ENCODE results near the gene ASTN2. TPM values are rescaled to one million over a fixed set of nuclear protein-coding genes. Genes with fewer than 3 reads are reported as not detected.
"Not testable (repeated sequence)": the region's sequence is repeated elsewhere in the genome, so short reads cannot be mapped to it uniquely, and the experiment has no call there.

Gene ASTN2
- polyA plus RNA-seq, 4 donors: 13.7 to 15.5 (median 14.5) TPM

DNA sequence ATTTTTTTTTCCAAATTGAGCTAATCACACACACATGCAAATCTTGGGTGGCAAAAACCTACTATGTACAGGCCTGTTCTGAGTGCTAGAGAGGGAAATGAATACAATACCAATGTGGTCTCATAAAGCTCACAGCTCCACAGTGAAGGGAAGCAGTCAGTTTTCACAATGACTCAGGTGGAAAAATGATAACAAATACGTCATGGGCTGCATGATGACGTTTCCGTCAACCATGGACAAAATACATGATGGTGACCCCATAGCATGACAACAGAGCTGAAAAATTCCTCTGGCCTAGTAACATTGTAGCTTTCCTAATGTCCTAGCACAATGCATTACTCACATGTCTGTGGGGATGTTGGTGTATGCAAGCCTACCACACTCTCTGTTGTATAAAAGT lies 475.2 kb downstream of the ASTN2 start:
- no peak for DNase-seq (ENCODE audit: low read depth in 4 of 4, low spot score in 2 of 4)

DNA sequence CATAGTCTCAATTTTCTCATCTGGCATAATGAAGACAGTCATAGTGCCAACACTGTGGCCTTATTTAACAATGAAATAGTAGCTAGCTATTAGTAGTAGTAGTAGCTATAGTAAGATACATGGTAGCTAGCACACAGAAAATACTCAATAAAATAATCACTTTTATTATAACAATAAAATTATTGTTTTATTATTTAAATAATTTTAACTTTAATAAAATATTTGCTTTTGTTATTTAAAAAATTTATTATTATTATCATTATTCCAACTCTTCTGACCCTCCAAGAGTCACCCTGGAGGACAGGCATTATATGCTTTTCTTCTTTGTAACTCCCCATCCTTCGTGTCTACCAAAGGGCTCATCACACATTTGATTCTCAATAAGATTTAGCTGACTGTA lies 475.7 kb downstream of the ASTN2 start:
- DNase-seq (ENCODE audit: low read depth in 4 of 4, low spot score in 2 of 4): no peak

DNA sequence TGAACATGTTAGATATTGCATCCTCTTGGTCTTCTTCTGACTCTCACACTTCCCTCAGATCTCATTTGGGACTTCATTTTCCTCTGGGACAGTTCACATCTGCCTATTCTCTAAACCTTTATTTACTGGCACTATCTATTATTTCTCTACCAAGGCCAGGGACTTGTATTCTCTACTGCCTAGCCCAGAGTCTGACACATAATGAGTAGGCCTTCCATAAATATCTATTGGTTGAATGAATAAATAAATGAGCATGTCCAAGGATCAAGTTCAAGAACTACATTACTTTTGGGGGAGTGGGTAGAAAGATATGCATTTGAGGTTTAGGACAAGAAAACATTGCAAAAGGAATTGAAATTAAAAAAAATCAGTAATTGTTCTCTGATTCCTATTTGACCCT lies 477.5 kb downstream of the ASTN2 start:
- no peak for DNase-seq (ENCODE audit: low read depth in 4 of 4, low spot score in 2 of 4)

DNA sequence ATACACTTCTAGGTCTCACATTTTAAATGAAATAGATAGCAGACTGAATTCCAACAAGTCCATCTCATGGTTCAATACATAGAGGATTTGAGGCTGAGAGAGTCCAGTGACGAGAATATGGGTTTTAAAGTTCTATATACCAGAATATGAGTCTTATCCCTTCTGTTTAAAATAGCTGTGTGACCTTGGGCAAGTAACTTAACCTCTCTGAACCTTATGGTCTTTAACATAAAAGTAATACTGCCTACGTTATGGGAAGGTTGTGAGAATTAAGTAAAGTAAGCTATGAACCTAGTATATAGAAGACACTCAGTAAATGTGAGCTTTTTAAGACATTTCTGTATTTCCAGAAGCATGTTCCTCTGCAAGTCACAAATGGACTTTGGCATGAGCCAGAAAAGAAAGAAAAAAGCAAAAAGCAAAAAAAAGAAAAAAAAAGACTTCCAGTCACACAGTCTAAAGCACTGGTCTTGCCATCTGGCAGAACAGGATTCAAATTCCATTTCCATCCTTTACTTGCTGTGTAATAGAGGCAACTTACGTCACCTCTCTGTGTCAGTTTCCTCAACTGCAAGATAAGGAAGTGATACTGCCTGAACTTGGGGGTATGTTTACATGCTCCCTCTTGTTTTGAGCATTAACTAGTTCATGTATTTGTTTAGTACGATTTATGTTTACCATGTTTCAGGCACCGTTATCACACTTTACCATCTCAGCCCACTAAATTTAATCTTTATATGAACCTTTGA lies 479.5 kb downstream of the ASTN2 start:
- no peak for DNase-seq (ENCODE audit: low read depth in 4 of 4, low spot score in 2 of 4)

DNA sequence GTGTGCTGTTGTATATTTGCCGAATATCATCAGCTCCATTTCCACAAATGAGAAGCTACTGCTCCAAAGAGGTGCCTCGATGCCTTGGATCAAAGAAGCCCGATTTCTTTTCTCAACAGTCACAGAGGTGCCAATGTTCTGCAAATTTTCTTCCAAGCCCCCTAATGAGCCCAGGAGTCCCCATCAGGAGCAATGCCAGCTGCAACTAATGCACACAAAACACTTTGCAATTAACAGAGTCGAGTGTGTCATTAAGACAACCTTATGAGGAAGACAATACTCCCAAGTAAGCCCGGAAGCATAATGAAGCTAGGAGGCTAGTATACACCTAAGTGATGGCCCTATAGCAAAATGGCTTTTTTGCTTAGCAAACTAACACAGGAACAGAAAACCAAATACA lies 480.7 kb downstream of the ASTN2 start:
- no peak for DNase-seq (ENCODE audit: low read depth in 4 of 4, low spot score in 2 of 4)

DNA sequence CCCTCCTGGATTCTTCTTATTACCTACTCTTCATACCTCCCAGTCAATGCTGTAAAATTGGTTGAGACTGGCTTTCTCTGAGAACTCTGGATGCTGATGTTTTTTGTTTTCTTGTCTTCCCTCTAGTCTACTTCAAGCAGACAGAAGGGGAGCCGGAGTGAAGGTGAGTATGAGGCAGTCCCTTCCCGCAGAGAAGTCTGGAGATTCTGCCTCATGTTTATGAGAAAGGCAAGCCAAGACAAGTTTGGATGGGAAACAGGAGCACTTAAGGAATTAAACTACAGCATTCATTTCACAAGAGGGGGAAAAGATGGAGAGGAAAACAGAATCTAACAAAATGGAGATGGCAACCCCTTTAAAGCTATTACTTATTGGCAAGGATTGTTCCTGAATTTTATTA lies 481.6 kb downstream of the ASTN2 start:
- DNase-seq (ENCODE audit: low read depth in 4 of 4, low spot score in 2 of 4): no peak

DNA sequence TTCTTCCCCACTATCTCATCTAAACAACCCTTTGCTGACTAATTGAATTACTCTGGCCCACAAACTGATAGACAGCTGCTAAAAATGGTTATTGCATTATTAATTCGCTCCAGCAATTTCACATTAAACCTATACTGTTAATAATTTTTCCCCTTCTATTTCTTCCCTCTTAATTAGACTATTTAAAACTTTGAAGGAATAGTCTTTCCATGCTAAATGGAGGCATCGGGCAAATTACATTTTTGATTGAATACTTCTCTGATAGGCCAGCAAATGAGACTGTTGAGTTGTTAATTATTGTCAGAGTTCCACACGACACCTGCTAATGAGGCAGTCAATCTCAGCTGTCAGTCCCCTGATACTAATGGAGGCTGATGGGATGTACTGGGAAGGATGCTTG lies 485.2 kb downstream of the ASTN2 start:
- no peak for DNase-seq (ENCODE audit: low read depth in 4 of 4, low spot score in 2 of 4)

DNA sequence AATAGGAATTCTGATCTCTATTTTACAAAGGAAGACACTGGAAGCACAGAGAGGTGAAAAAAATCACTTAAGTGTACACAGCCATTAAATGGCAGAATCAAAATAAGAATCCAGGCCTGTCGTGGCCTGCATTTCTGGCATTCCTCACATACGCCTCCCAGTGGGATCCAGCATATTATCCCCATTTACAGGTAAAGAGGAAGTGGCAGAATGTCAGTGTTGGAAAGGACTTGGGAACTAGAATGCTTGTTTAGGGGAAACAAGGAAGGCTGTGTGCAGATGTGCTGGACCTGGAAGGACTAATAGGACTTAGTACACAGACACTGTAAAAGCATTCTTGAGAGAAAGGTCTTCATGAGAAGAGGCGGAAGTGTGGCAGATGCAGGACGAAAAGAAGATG lies 486.0 kb downstream of the ASTN2 start:
- no peak for DNase-seq (ENCODE audit: low read depth in 4 of 4, low spot score in 2 of 4)

DNA sequence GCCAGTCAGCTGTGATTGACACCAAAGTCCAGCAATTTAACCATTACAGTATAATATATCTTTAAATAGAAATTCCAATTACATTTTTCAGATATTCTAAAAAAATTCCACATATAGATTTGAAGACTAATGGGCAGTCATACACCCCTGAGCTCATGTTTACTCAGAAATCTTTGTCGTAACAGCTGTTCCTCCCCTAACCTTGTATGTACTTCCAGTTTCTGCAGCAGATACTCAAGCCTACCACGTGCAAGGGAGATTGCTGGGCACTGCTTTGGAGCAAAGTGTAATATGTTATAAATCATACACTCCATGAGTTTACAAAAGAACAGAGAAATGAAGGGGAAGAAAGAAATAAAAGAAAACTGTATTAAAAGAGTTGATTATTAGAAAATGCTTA lies 486.6 kb downstream of the ASTN2 start:
- DNase-seq (ENCODE audit: low read depth in 4 of 4, low spot score in 2 of 4): no peak

DNA sequence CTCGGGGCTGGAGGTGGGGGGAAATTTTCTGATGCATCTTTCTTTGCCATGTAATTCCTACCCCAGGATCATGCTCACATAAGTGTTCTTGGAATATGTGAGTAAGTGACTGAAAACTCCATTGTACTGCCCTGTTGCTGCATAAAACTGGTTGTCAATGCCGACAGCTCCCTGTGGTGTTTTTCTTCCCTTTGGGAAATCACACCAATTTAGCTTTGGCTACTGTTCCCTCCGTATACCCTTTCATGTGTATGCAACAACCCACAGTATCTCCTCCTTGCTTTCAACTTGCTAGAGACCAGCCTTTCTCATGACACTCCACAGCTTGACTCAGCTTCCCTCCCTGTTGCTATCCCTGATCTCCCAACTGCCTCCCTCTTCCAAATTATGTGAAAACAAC lies 487.1 kb downstream of the ASTN2 start:
- DNase-seq (ENCODE audit: low read depth in 4 of 4, low spot score in 2 of 4): no peak

DNA sequence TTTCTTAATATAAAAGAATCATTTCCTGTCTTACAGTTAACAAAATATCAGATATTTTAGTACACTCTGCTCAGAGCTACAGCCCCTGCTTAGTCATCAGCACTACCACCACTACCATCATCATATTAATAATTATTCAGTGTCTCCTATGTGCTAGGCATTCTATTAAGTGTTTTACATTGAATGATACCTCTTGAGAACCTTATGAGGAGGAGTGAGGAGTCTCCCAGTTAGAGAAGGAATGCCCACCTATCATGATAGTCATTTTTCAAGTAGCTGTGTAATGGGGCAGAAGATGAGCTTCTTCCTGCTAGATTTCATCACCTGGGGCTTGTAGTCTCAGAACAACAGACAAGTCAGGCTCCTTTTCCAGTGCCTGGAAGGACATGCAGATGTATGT lies 489.7 kb downstream of the ASTN2 start:
- DNase-seq (ENCODE audit: low read depth in 4 of 4, low spot score in 2 of 4): no peak

DNA sequence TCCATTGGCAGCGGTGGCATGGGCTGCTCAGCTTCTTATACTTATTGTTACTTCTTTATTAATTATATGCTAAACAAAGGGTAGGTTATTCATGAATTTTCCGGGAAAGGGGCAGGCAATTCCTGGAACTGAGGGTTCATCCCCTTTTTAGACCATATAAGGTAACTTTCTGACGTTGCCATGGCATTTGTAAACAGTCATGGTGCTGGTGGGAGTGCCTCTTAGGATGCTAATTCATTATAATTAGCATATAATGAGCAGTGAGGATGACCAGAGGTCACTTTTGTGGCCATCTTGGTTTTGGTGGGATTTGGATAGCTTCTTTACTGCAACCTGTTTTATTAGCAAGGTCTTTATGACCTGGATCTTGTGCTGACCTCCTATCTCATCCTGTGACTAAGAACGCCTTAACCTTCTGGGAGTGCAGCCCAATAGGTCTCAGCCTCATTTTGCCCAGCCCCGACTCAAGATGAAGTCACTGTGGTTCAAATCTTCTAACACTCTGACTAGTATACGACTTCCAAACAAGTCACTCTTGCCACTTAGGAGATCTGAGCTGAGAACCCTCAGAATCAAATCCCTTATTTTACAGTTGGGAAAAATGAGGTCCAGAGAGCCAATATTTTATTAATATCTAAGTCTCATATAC lies 490.3 kb downstream of the ASTN2 start:
- no peak for DNase-seq (ENCODE audit: low read depth in 4 of 4, low spot score in 2 of 4)

DNA sequence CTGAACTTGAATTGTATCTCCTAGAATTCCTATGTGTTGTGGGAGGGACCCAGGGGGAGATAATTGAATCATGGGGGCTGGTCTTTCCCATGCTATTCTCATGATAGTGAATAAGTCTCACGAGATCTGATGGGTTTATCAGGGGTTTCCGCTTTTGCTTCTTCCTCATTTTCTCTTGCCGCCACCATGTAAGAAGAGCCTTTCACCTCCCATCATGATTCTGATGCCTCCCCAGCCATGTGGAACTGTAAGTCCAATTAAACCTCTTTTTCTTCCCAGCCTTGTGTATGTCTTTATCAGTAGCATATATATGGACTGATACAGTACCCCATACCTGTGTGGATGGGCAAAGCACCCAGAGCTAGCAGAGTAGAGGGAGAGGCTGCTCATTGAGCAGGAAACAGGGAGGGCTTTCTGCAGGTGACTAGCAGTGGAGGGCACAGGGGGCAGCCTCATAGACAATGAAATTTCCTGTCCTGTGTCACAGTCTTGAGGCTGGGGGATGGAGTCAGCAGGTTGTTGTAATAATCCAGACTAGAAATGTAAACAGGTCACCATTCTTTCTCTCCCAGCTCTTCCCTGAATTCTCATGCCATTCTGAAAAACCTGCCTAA lies 496.9 kb downstream of the ASTN2 start:
- not testable (repeated sequence) for DNase-seq (ENCODE audit: low read depth in 4 of 4, low spot score in 2 of 4)

DNA sequence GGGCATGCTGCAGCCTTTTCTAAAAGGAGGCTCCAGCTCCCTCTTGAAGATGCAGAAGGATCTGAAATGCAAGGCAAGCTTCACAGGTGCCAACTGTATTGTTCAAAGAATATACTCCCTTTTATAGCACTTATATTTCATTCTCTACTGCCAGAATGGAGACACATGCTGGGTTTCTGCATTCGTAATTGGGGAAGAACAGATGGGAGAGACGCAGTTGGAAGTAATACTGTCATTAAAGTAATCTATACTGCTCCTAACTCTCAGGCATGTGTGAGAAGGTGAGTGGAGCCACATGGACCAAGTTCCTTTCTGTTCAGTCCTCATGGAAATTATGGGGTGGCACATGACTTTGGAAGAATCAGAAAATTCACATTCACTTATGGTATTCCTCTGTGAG lies 501.3 kb downstream of the ASTN2 start:
- no peak for DNase-seq (ENCODE audit: low read depth in 4 of 4, low spot score in 2 of 4)

DNA sequence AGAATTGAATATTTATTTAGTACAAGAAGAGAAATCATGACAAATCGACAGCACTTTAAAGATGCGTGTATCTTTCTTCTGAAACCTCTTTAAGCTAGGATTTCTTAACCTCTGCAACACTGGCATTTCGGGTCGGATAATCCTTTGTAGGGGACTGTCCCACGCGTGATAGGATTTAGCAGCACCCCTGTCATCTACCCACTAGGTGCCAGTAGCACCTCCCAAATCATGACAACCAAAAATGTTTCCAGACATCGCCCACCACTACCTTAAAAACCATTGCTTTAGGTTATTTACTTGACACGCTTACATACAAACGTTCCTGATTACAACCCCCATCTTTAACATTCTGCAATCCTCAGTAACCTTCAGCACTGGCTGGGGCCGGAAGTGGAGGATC lies 504.7 kb downstream of the ASTN2 start:
- DNase-seq (ENCODE audit: low read depth in 4 of 4, low spot score in 2 of 4): no peak

DNA sequence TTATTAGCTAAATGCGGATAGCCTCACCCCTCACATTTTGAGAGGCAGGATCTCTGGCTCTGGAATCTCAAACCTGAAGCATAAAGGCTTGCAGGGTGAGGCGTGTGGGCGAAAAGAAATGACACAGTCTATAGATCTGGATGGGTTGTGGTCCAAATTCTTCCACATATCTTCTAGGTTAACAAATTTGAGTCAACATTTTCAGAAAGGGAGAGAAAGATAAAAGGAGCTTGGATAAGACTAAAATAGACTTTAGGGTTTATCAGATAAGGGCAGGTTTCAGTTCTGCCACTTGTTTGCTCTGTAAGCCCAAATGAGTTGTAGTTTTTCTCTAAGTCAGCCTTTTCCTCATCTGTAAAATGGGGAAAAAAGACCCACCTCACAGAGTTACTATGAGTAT lies 506.9 kb downstream of the ASTN2 start:
- DNase-seq (ENCODE audit: low read depth in 4 of 4, low spot score in 2 of 4): no peak

DNA sequence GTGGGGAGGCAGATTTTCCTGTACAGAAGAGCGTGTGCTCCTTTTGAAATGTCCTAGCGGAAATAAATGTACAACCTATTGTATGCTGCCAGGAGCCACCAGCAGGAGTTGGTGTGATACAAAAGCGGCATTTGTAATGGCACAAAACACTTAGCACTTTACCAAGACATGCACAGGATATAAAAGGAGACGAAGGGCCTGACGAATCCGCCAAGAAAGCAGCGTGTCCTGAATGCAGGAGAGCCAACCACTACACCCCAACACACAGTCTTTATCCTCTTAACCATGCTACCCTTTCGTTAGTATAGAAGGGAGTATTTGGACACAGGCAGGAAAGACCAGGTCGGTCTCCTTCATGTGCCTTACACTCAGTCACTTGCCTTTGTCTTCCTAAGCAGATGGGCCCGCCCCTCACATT lies 509.7 kb downstream of the ASTN2 start:
- no peak for DNase-seq (ENCODE audit: low read depth in 4 of 4, low spot score in 2 of 4)

DNA sequence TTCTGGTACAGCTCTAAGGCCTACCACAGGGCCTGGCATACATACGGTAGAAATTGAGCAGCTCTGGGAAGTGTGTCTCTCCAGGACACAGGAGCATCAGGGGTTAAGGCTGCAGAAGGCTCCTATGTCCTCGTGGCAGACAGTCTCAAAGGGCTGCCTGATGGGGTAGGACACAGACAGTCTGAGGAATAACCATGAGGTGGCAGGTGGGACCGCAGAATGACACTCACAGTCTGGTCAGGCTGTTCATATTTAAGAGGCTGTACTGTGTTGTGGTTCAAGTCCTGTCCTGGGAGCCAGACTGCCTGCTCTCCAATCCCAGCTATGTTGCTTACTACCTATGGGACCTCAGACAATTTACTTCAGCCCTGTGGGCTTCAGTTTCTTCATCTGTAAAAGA lies 510.7 kb downstream of the ASTN2 start:
- no peak for DNase-seq (ENCODE audit: low read depth in 4 of 4, low spot score in 2 of 4)

DNA sequence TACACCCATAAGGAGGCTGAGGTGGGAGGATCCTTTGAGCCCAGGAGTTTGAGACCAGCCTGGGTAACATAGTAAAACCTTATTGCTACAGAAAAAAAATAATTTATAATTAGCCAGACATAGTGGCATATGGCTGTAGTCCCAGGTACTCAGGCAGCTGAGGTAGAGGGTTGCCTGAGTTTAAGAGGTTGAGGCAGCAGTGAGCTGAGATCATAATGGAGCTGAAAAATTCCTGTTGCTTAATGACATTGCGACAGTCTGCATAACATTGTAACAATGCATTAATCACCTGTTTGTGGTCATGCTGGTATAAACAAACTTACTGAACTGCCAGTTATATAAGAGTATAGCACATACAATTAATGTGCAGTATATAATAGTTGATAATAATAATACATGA lies 513.6 kb downstream of the ASTN2 start:
- DNase-seq (ENCODE audit: low read depth in 4 of 4, low spot score in 2 of 4): no peak

DNA sequence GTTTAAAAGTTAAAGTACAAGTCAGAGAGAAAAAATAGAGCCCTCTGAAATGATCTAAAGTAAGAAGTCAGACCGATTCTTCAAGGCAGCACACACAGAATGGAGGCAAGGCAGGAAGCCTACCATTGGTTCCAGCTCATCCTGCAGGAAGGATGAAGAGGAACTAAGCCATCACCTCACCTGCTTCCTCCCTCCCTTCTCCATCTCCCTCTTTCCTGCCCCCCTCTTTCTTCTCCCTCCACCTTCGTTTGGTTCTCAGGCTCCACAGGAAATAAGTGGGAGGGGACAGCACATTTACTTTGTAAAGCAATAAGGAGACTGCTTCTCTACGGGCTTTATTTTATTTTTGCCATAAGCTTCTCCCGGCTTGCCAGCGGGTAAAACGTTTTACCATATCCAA lies 514.3 kb downstream of the ASTN2 start:
- DNase-seq (ENCODE audit: low read depth in 4 of 4, low spot score in 2 of 4): no peak

DNA sequence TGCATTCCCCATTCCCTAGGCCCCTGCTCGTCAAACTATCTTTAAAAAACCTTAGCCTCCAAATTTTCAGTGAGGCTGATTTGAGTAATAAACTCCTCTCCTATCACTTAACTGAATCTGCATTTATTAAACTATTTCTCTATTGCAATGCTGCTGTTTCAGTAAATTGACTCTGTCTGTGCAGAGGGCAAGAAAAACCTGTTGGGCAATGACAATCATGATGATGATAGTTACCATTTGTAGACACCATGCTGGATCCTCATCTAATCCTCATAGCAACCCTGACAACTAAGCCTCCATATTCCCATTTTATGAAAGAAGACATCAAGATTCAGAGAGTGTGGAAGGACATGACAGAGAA lies 514.9 kb downstream of the ASTN2 start:
- DNase-seq (ENCODE audit: low read depth in 4 of 4, low spot score in 2 of 4): no peak

DNA sequence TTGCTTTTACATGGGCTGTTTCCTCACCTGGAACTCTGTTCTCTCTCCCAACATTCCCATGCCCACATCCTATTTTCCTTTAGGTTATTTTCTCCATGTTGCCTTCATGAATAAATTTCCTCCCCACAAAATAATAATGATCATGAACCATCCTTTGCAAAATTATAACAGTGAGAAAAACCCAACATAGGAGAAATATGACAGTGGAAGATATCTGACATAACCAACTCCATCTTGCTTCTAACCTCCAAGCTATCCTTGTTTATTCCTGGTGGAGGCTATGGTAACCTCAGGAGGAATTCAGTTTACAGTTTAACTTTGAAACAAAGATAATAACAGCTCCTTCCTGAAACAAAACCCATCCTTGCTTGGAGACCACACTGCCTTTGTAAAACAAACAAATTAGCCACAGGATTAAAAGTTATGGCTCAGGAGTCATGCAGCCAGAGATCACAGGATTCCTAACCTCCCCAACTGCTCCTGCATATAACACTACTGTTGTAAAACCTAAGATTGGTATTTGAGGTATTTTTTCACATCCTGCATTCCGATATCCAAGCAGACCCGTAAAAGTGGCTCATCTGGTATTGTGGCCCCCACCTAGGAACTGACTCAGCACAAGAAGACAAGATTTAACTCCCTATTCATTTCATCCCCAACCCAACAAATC lies 515.4 kb downstream of the ASTN2 start:
- no peak for DNase-seq (ENCODE audit: low read depth in 4 of 4, low spot score in 2 of 4)
